Fibroblast of lung (primary cell): ENCODE data around the gene ARHGEF33.

Experiments used
- EZH2 ChIP-seq: IDR thresholded peaks from 2 replicates; pipeline ENCODE4 v1.5.1; 2012; ENCODE audit warnings: low read length, control low read depth, mild to moderate bottlenecking; ENCODE audit errors: missing control alignments
- TF ChIP-seq, protein P1 (sequence below), 2 donors: IDR thresholded peaks in 1 of 2; conservative IDR thresholded peaks in 1 of 2; 1 replicate in 1 of 2; 2 replicates in 1 of 2; pipeline ENCODE4 v1.5.1; 2011 to 2012; ENCODE audit warnings: low read length in 2 of 2, control low read depth in 1 of 2, inconsistent platforms in 1 of 2, low read depth in 1 of 2, mild to moderate bottlenecking in 1 of 2

DNA sequence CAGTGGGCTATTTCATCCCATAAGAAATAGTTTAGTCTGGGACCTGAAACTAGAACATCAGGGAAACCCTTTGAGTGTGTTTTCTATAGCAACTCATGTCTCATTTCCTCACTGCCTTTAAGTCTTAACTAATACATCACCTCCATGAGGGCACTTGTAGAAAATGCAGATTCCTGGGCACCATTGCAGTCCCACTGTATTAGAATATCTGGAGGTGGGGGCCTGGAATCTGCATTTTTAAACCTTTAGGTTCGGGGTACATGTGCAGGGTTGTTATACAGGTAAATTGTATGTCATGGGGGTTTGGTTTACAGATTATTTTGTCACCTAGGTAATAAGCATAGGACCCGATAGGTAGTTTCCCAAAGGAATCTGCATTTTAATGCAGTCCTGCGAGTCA is 87.4 kb downstream of the ARHGEF33 start:
- TF ChIP-seq, protein P1, sequence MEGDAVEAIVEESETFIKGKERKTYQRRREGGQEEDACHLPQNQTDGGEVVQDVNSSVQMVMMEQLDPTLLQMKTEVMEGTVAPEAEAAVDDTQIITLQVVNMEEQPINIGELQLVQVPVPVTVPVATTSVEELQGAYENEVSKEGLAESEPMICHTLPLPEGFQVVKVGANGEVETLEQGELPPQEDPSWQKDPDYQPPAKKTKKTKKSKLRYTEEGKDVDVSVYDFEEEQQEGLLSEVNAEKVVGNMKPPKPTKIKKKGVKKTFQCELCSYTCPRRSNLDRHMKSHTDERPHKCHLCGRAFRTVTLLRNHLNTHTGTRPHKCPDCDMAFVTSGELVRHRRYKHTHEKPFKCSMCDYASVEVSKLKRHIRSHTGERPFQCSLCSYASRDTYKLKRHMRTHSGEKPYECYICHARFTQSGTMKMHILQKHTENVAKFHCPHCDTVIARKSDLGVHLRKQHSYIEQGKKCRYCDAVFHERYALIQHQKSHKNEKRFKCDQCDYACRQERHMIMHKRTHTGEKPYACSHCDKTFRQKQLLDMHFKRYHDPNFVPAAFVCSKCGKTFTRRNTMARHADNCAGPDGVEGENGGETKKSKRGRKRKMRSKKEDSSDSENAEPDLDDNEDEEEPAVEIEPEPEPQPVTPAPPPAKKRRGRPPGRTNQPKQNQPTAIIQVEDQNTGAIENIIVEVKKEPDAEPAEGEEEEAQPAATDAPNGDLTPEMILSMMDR (conservative IDR thresholded peaks at IDR 0.05 in 1 of 2, IDR thresholded peaks at IDR 0.05 in 1 of 2; ENCODE audit: low read depth in 1 of 2, low read length in 2 of 2) = no peak
- TF ChIP-seq EZH2 = no peak
